ENCODE data around the gene CRELD2. TPM values are rescaled to one million over a fixed set of nuclear protein-coding genes. Genes with fewer than 3 reads are reported as not detected.

Gene CRELD2
- total and polyA plus RNA-seq, 2 experiments from 2014 or later: 35.7 to 47.7 TPM

DNA sequence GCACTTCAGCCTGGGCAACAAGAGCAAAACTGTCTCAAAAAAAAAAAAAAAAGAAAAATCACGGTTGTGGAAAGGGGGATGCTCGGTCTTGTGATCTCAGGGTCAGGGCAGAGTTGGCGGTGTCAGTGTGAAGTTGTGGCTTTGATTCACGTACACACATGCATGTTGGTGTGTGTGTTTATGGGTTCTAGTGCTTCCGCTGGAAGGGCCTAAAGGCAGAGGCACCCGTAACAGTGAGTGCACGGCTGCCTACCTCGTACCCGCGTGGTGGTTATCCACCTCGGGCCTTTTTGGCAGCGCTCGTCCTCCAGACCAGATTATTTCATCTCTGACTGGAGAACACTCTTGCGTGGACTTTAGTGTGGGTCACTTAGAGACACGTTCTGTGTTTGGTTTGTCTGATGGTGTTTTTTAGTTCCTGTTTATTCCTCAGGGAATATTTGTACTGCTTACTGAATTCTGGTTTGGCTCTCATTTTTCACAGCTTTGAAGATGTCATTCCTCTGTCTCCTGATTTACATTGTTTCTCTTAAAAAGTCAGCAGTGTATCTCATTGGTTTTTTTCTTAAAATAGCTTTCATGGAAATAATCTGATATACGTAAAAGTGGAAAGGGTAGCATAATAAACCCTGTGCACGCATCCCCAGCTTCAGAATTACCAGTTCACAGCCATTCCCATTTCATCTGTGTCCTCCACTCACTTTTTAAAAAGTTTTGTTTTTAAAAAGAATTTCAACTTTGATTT lies 49.2 kb upstream of the CRELD2 start:
- H3K9me2 ChIP-seq (ENCODE audit: insufficient read depth): peaks cover 4% of the 10 kb centered on the region; the same call in 1 of the 2 replicates
- Mint-ChIP-seq H3K4me1 (peaks cover 3% of the 10 kb centered on the region; the same call in 2 of the 3 replicates), H3K4me3 (no peak overlapping the region), H3K27ac (no peak overlapping the region), H3K9me3 (peaks cover 38% of the 10 kb centered on the region), H3K36me3 (ENCODE audit: low read depth) (peaks cover 66% of the 10 kb centered on the region), H3K27me3 (ENCODE audit: insufficient read depth, low read depth, poor library complexity) (peaks cover 2% of the 10 kb centered on the region)
- DNase-seq (ENCODE audit: low spot score) (no peak), ATAC-seq (no peak)
- H2AFZ ChIP-seq: no peak overlapping the region
- H3K36me3 ChIP-seq (ENCODE audit: insufficient read depth): no peaks in the 10 kb centered on the region
- no peak overlapping the region for H3K27ac ChIP-seq (ENCODE audit: low read depth)
- H3K27me3 ChIP-seq (ENCODE audit: insufficient read depth): no peaks in the 10 kb centered on the region
- no peak for TF ChIP-seq ZNF114 (CRISPR knock-in tag; IDR thresholded peaks at IDR 0.05)
- TF ChIP-seq JUNB (IDR thresholded peaks at IDR 0.05; ENCODE audit: unreplicated experiment): no peak
- TF ChIP-seq STAT1 (IDR thresholded peaks at IDR 0.05; ENCODE audit: unreplicated experiment): no peak
- TF ChIP-seq ZNF331 (CRISPR knock-in tag; IDR thresholded peaks at IDR 0.05; ENCODE audit: low read depth): no peak
- no peak for TF ChIP-seq EZH2 (IDR thresholded peaks at IDR 0.05; ENCODE audit: low read depth, unreplicated experiment)
- TF ChIP-seq, protein P1, sequence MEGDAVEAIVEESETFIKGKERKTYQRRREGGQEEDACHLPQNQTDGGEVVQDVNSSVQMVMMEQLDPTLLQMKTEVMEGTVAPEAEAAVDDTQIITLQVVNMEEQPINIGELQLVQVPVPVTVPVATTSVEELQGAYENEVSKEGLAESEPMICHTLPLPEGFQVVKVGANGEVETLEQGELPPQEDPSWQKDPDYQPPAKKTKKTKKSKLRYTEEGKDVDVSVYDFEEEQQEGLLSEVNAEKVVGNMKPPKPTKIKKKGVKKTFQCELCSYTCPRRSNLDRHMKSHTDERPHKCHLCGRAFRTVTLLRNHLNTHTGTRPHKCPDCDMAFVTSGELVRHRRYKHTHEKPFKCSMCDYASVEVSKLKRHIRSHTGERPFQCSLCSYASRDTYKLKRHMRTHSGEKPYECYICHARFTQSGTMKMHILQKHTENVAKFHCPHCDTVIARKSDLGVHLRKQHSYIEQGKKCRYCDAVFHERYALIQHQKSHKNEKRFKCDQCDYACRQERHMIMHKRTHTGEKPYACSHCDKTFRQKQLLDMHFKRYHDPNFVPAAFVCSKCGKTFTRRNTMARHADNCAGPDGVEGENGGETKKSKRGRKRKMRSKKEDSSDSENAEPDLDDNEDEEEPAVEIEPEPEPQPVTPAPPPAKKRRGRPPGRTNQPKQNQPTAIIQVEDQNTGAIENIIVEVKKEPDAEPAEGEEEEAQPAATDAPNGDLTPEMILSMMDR (conservative IDR thresholded peaks at IDR 0.05; ENCODE audit: low read depth in 2 of 2): no peak
- no peak for TF ChIP-seq CREB1 (CRISPR knock-in tag; IDR thresholded peaks at IDR 0.05; ENCODE audit: low read depth)
- no peak for TF ChIP-seq NANOG (IDR thresholded peaks at IDR 0.05; ENCODE audit: borderline replicate concordance)
- TF ChIP-seq, protein P2, sequence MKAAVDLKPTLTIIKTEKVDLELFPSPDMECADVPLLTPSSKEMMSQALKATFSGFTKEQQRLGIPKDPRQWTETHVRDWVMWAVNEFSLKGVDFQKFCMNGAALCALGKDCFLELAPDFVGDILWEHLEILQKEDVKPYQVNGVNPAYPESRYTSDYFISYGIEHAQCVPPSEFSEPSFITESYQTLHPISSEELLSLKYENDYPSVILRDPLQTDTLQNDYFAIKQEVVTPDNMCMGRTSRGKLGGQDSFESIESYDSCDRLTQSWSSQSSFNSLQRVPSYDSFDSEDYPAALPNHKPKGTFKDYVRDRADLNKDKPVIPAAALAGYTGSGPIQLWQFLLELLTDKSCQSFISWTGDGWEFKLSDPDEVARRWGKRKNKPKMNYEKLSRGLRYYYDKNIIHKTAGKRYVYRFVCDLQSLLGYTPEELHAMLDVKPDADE (IDR thresholded peaks at IDR 0.05): no peak
- TF ChIP-seq, protein P3, sequence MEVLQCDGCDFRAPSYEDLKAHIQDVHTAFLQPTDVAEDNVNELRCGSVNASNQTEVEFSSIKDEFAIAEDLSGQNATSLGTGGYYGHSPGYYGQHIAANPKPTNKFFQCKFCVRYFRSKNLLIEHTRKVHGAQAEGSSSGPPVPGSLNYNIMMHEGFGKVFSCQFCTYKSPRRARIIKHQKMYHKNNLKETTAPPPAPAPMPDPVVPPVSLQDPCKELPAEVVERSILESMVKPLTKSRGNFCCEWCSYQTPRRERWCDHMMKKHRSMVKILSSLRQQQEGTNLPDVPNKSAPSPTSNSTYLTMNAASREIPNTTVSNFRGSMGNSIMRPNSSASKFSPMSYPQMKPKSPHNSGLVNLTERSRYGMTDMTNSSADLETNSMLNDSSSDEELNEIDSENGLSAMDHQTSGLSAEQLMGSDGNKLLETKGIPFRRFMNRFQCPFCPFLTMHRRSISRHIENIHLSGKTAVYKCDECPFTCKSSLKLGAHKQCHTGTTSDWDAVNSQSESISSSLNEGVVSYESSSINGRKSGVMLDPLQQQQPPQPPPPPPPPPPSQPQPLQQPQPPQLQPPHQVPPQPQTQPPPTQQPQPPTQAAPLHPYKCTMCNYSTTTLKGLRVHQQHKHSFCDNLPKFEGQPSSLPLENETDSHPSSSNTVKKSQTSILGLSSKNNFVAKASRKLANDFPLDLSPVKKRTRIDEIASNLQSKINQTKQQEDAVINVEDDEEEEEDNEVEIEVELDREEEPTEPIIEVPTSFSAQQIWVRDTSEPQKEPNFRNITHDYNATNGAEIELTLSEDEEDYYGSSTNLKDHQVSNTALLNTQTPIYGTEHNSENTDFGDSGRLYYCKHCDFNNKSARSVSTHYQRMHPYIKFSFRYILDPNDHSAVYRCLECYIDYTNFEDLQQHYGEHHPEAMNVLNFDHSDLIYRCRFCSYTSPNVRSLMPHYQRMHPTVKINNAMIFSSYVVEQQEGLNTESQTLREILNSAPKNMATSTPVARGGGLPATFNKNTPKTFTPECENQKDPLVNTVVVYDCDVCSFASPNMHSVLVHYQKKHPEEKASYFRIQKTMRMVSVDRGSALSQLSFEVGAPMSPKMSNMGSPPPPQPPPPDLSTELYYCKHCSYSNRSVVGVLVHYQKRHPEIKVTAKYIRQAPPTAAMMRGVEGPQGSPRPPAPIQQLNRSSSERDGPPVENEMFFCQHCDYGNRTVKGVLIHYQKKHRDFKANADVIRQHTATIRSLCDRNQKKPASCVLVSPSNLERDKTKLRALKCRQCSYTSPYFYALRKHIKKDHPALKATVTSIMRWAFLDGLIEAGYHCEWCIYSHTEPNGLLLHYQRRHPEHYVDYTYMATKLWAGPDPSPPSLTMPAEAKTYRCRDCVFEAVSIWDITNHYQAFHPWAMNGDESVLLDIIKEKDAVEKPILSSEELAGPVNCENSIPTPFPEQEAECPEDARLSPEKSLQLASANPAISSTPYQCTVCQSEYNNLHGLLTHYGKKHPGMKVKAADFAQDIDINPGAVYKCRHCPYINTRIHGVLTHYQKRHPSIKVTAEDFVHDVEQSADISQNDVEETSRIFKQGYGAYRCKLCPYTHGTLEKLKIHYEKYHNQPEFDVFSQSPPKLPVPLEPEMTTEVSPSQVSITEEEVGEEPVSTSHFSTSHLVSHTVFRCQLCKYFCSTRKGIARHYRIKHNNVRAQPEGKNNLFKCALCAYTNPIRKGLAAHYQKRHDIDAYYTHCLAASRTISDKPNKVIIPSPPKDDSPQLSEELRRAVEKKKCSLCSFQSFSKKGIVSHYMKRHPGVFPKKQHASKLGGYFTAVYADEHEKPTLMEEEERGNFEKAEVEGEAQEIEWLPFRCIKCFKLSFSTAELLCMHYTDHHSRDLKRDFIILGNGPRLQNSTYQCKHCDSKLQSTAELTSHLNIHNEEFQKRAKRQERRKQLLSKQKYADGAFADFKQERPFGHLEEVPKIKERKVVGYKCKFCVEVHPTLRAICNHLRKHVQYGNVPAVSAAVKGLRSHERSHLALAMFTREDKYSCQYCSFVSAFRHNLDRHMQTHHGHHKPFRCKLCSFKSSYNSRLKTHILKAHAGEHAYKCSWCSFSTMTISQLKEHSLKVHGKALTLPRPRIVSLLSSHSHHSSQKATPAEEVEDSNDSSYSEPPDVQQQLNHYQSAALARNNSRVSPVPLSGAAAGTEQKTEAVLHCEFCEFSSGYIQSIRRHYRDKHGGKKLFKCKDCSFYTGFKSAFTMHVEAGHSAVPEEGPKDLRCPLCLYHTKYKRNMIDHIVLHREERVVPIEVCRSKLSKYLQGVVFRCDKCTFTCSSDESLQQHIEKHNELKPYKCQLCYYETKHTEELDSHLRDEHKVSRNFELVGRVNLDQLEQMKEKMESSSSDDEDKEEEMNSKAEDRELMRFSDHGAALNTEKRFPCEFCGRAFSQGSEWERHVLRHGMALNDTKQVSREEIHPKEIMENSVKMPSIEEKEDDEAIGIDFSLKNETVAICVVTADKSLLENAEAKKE (CRISPR knock-in tag; IDR thresholded peaks at IDR 0.05): no peak
- TF ChIP-seq POLR2AphosphoS5 (IDR thresholded peaks at IDR 0.05; ENCODE audit: low read depth): no peak
- no peak for TF ChIP-seq EZH2phosphoT487 (IDR thresholded peaks at IDR 0.05; ENCODE audit: unreplicated experiment)
- TF ChIP-seq, protein P4, sequence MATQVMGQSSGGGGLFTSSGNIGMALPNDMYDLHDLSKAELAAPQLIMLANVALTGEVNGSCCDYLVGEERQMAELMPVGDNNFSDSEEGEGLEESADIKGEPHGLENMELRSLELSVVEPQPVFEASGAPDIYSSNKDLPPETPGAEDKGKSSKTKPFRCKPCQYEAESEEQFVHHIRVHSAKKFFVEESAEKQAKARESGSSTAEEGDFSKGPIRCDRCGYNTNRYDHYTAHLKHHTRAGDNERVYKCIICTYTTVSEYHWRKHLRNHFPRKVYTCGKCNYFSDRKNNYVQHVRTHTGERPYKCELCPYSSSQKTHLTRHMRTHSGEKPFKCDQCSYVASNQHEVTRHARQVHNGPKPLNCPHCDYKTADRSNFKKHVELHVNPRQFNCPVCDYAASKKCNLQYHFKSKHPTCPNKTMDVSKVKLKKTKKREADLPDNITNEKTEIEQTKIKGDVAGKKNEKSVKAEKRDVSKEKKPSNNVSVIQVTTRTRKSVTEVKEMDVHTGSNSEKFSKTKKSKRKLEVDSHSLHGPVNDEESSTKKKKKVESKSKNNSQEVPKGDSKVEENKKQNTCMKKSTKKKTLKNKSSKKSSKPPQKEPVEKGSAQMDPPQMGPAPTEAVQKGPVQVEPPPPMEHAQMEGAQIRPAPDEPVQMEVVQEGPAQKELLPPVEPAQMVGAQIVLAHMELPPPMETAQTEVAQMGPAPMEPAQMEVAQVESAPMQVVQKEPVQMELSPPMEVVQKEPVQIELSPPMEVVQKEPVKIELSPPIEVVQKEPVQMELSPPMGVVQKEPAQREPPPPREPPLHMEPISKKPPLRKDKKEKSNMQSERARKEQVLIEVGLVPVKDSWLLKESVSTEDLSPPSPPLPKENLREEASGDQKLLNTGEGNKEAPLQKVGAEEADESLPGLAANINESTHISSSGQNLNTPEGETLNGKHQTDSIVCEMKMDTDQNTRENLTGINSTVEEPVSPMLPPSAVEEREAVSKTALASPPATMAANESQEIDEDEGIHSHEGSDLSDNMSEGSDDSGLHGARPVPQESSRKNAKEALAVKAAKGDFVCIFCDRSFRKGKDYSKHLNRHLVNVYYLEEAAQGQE (IDR thresholded peaks at IDR 0.05; ENCODE audit: unreplicated experiment): no peak
- H4K20me1 ChIP-seq (replicated peaks; ENCODE audit: insufficient read depth): peaks cover 50% of the 10 kb centered on the region
- H3K4me3 ChIP-seq: no peak overlapping the region
- H3K79me2 ChIP-seq (replicated peaks; ENCODE audit: insufficient read depth): peaks cover 96% of the 10 kb centered on the region
- H3K4me1 ChIP-seq (ENCODE audit: insufficient read depth): peaks cover 7% of the 10 kb centered on the region; the same call in 1 of the 2 replicates
- H3F3A ChIP-seq (replicated peaks; ENCODE audit: low read depth): no peaks in the 10 kb centered on the region; the same call in 1 of the 2 replicates
- no peak overlapping the region for H3K4me2 ChIP-seq

Measured in GM23338 (cell line).